Stimulated activated CD4-positive, alpha-beta T cell treated with anti-CD3 and anti-CD28 coated beads, Interleukin-12 subunit alpha, Interleukin-12 subunit beta, amount 100 ng/mL, for 24 hours (primary cell): ENCODE data around the gene PRG3.
A peak's percentile ranks its signal among the peaks of the same experiment; 100 is the strongest.

Experiments used
- DNase-seq, 2 experiments: peaks; one replicate each; pipeline ENCODE4 v3.0.0-alpha.2; 2020; ENCODE audit warnings: low read depth in 2 of 2

Gene PRG3

DNA sequence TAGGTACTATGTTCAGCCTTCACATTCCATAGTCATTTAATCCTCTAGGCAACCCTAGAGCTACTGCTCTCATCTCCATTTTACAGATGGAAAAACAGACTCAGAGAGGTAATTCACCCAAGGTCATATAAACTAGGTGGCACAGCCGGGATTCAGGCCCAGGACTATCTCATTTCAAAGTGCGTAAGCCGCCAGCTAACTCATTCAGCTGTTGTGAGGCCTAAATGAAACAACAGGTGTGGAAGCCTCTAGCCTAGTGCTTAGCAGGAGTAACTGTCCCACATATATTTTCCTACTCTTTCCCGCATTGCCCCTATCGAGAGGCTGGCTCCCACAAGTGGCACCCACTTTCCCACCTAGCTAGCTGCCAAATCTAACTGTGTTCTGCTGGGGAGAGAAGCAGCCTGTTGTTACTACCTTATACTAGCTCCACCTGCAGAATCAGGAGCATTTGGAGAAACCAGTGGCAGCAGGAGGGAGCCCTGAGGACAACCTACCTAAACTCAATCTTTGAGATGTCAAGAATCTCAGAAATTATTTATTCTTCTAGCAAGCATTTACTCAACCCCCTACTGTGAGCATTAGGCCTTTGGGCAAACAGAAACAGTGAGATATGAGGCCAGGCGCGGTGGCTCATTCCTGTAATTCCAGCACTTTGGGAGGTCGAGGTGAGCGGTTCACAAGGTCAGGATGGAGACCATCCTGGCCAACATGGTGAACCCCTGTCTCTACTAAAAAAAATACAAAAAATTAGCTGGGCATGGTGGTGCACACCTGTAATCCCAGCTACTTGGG, 20.9 kb downstream of the PRG3 start:
- no peak for DNase-seq

DNA sequence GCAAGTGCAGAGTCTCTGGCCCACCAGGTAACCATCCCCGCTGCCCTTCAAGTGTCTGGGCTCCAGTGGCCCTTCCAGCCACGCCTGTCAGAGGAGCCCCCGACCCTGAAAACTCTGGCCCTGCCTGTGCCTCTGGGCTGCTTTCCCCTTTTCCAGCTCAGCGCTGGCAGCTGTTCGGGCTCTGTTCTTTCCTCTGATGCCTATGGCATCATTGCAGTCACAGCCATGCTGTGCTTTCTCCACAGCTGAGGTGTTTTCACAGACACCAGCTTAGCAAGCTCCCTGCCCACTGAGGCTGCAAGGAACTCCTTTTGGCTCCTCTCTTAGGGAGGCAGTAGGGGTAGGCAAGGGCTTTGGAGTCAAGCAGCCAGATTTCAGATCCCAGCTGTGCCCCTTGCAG, 21.6 kb downstream of the PRG3 start:
- DNase-seq = no peak

DNA sequence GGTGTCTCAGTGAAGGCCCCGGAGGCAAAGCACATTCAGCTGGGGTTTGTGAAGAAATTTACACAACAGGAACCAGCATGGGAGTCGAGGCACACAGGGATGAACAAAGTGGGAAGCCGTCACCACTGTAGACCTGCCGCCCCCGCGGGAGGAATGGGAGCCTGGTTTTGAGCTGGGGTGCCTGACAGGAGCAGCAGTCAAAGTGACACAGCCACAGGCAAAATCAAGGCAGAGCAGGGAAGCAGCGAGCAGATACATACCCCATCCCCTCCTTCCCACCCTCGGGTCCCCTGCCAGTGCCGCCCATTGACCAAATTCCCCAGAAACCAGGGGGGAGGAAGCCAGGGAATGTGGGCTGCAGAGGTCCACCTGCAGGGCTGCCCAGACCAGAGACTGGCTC, 22.0 kb downstream of the PRG3 start:
- no peak for DNase-seq

GRCh38 chr11:57358543-57358961, 22.4 kb downstream of the PRG3 start:
- DNase-seq = no peak

DNA sequence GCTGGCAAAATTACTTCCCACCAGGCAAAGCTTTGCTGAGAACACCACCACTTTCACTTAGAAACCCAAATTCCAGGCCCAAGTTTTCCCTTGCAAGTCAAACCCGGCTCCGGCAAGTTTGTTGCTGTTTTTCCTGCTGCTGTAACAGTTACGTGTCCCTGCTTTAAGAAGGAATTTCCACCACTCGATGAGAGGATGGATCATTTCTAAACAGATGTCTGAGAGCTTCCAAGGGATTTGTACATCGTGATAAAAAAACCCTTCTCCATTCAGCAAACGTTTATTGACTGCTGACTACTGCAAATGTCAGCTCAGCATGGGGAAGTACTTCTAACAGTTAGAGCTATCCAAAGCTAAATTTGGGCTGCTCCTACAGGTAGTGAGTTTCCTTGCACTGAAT, 23.1 kb downstream of the PRG3 start:
- DNase-seq = no peak

DNA sequence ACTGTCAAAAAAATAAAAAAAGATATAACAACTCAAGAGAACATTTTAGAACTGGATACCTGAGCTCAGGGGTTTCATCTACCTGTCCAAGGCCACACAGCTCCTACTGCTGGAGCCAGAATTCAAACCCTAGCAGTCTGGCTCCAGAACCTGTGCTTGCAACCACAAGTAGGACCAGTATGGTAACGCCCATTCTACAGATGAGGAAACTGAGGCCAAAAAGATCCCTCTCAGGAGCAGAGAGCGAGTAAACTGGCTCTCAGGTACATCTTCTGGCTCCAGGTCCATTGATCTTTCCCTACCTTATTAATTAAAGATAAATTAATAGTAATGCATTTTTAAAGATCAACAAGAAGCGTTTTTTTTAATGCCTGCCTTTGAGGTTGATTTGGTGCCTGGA, 23.6 kb downstream of the PRG3 start:
- no peak for DNase-seq

DNA sequence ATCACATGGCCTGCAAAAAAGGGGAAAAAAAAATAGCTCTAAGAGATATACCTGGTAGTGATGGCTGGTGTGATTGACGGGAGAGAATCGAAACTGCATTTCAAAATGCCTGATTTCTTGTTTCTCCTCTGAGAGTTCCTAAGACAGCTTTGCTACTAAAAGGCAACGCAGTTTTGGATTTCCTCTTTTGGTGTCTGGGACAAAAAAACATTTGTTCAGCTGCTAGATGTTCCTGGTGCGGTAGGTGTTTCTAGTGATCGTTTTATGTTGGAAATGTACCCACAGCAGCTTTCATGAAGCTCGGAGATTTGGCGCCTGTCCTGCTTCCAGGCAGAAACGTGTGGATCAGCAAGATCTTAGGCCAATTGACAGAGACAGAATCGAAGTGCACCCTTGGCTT, 24.7 kb downstream of the PRG3 start:
- DNase-seq = no peak

DNA sequence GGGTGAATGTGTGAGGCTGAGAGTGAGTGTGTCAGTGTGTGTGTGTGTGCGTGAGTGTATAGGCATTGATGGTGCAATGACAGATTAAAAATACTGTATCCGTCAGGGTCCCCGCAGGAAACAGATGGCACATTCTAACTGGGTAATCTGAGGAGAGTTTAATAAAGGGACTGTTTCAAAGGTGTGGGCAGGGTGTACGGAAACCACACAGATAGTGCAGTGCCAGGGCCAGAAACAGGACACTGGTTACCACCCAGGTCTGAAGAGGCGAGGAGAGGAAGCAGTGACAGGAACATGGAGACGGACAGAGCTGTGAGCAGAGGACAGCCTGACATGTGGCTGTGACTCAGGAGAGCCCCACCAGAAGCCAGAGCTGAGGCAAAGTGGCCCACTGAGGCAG, 26.3 kb downstream of the PRG3 start:
- no peak for DNase-seq

- DNase-seq = no peak
Observed at GRCh38 chr11:57353852-57354251, 27.1 kb downstream of the PRG3 start.

- no peak for DNase-seq
Observed at GRCh38 chr11:57353446-57353845, 27.5 kb downstream of the PRG3 start.

DNA sequence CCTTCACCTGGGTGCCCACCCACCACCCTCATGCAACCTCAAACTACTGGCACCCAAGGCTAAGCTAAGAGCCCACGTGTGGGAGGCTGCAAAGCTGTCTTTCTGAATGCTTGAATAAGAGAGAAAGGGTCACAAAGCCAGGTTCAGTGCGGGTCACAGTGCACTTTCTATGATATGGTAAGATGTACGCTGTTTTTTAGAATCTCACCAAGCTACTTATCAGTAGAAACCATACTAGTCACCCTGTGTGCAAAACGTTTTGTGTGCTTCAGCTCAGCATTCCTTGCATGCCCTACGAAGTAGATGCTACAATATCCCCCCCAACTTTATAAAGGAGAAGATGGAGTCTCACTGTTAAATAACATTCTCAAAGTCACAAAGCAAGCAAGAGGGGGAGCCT, 27.9 kb downstream of the PRG3 start:
- DNase-seq = no peak

GRCh38 chr11:57349491-57350274, 31.3 kb downstream of the PRG3 start:
- peak; percentile 26 to 57 for DNase-seq

- no peak for DNase-seq
Observed at GRCh38 chr11:57348636-57349313, 32.2 kb downstream of the PRG3 start.

- no peak for DNase-seq
Observed at GRCh38 chr11:57348052-57348451, 32.9 kb downstream of the PRG3 start.

DNA sequence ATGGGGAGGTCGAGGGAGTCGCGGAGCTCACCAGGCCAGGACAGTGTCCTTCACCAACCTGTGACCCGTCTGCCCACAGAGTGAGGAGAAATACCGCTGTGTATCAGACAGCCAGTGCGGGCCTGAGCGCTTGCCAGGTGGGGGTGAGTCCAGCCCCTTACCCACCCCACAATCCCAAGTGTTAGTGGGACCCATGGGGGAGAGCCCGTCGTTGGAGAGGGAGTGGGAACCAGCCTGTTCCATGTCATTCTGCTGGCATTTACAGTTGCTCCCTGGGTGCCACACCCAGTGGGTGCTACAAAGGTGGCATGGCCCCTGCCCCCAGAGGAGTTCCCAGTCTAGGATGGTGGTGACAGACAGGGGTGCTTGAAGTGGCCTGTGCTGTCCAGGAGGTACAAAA, 33.6 kb downstream of the PRG3 start:
- DNase-seq = no peak

DNA sequence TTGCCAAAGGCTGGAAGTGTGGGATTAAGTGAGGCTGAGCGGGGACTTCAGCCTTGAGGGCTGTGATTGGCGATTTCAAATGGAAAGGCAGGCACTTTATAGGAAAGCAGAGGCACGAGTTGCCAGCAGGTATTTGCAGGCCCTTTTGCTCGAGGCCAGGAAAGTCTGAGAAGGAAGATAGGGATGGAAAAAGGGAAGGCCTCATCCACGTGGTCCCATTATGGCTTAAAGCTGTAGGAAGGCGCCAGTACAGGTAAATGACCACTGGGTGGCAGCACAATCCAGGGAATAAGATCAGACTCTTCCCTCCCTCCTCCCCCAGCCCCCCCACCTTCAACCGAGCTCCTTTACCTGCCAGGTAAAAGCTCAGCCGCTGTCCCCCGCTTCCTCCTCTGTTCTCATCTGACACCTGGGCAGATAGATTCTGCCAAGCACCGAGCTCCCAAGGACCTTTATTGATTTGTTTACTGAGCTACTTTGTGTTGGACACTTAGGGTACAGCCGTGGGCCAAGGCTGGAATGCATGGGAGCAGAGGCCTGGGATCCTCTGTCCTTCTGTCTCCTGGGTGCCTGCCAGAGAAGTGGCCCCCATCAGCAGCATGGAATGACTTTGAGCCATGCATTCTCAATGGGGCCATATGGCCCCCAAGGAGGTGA, 35.3 kb downstream of the PRG3 start:
- DNase-seq = peak; percentile 43 to 66

GRCh38 chr11:57344826-57345225, 36.1 kb downstream of the PRG3 start:
- no peak for DNase-seq

DNA sequence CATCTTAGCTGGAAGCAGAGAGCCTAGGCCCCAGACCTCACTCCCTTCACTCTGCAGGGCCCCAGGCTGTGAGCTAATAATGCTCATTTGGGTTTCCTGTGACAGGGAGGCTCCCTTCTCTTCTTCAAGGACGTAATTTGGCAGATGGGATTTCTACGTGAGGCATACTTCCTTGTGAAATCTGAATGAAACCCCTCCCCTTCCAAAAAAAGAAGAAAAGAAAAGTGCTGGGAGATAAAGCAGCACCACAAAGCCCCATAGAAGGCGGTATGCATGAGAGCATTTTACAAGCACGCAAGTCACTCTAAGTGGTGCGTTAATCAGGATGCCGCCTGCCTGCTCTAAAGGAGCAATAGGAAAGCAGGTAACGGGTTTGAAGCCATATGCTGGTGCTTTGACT, 37.1 kb downstream of the PRG3 start:
- no peak for DNase-seq

DNA sequence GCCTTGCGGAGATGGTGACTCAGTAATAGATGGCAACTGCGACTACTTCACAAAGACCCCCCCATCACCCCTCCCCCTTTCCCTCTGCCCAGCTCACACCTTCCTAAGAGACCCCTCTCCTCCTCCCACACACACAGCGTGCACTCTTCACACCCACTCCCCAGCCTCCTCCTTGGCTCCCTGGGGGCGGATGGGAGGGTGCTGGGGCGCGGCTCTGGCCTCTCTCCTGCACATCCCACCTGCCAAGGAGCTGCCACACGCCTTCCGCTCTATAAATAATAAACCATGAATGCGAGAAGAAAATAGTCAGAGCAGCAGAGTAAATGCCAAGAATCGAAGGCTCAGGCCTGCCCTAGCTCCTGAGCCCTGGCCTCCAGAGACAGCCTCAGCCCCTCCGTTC, 38.2 kb downstream of the PRG3 start:
- DNase-seq = no peak

DNA sequence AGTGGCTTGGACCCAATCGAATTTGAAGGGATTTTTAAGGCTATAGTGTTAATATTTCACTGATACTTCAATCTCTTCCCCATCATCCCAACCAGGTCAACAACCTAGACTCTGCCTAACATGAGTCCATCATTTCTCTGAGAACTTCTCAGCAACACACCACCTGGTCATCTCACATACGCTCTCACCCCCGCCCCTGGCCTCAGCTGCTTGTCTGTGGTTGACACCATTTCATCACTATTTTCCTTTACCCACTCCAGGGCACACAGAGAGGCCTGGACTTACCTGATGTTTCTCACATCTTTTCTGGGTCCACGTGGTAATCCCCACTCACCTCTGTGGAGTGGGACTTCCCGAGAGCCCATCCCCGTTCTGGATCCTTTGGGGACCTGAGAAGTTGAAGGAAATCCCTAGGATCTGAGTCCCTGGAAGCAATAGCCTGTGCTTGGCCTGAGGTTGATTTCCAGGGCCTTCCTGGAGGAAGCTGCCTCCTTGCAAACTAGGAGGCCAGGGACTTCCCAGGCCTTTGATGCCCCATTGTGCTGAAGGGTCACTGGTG, 39.6 kb downstream of the PRG3 start:
- DNase-seq = no peak

- no peak for DNase-seq
Observed at GRCh38 chr11:57340039-57340615, 40.8 kb downstream of the PRG3 start.

GRCh38 chr11:57339328-57339727, 41.6 kb downstream of the PRG3 start:
- DNase-seq = no peak
